GM21528 (cell line): ENCODE measurements around the gene GLDC.
"Not testable (repeated sequence)": the region's sequence is repeated elsewhere in the genome, so short reads cannot be mapped to it uniquely, and the experiment has no call there.

ENCODE experiments used
- ATAC-seq: cut with Tn5 transposase; IDR thresholded peaks from one replicate; pipeline ENCODE4 v1.9.1; 2021; ENCODE audit warnings: mild to moderate bottlenecking, moderate library complexity; ENCODE audit not compliant: unreplicated experiment, low FRiP score

Gene GLDC

GRCh38 chr9:6576987-6577386 is 68.5 kb downstream of the GLDC start:
- no peak for ATAC-seq

- peak; percentile 85 for ATAC-seq
Observed at GRCh38 chr9:6575324-6576034, 70.0 kb downstream of the GLDC start.

GRCh38 chr9:6567140-6567591 is 78.4 kb downstream of the GLDC start:
- no peak for ATAC-seq

- ATAC-seq, result no peak
Observed at GRCh38 chr9:6566409-6567139, 79.0 kb downstream of the GLDC start.

- ATAC-seq, result no peak
Observed at GRCh38 chr9:6565312-6565711, 80.2 kb downstream of the GLDC start.

GRCh38 chr9:6564868-6565267 is 80.7 kb downstream of the GLDC start:
- no peak for ATAC-seq

- ATAC-seq, result no peak
Observed at GRCh38 chr9:6564360-6564759, 81.2 kb downstream of the GLDC start.

GRCh38 chr9:6562871-6563430 is 82.6 kb downstream of the GLDC start:
- ATAC-seq, result no peak

- no peak for ATAC-seq
Observed at GRCh38 chr9:6562201-6562600, 83.3 kb downstream of the GLDC start.

- ATAC-seq, result no peak
Observed at GRCh38 chr9:6557883-6558616, 87.5 kb downstream of the GLDC start.

- ATAC-seq, result no peak
Observed at GRCh38 chr9:6553866-6554265, 91.7 kb downstream of the GLDC start.

- ATAC-seq, result no peak
Observed at GRCh38 chr9:6552498-6553121, 92.9 kb downstream of the GLDC start.

- no peak for ATAC-seq
Observed at GRCh38 chr9:6552033-6552432, 93.5 kb downstream of the GLDC start.

GRCh38 chr9:6551136-6551535 is 94.4 kb downstream of the GLDC start:
- no peak for ATAC-seq

GRCh38 chr9:6549106-6549800 is 96.3 kb downstream of the GLDC start:
- no peak for ATAC-seq

- no peak for ATAC-seq
Observed at GRCh38 chr9:6545017-6545691, 100.4 kb downstream of the GLDC start.

- no peak for ATAC-seq
Observed at GRCh38 chr9:6543204-6543603, 102.3 kb downstream of the GLDC start.

- not testable (repeated sequence) for ATAC-seq
Observed at GRCh38 chr9:6542617-6543016, 102.9 kb downstream of the GLDC start.

- no peak for ATAC-seq
Observed at GRCh38 chr9:6538666-6539071, 106.9 kb downstream of the GLDC start.
